MG63 (cell line): ENCODE measurements around the gene CSF2RB. TPM values are rescaled to one million over a fixed set of nuclear protein-coding genes. Genes with fewer than 3 reads are reported as not detected.

Experiments
- total RNA-seq: library from RNA; depleted of rRNA; stranded (reverse); fragments of >200 nt; shearing (Covaris generic); gene quantifications from 2 replicates; pipeline ENCODE4 v1.2.3, GENCODE V29; 2014; ENCODE audit warnings: low replicate concordance; rRNA removed

The CSF2RB gene
- total RNA-seq, 1 experiment from 2014 or later: not detected

Other genes starting within 250 kb of the CSF2RB start
- not detected in 2 replicates for gene CACNG2, start 209.9 kb upstream of the CSF2RB start, total RNA-seq
- 11.1 and 26.7 TPM in 2 replicates for gene IFT27, start 137.5 kb upstream of the CSF2RB start, total RNA-seq
- not detected in 2 replicates for gene PVALB, start 96.6 kb upstream of the CSF2RB start, total RNA-seq
- not detected in 2 replicates for gene NCF4, start 52.6 kb upstream of the CSF2RB start, total RNA-seq
- gene TST, start 105.8 kb downstream of the CSF2RB start, total RNA-seq: 29.6 and 52.6 TPM in 2 replicates
- gene MPST, start 106.1 kb downstream of the CSF2RB start, total RNA-seq: 95.7 and 112 TPM in 2 replicates
- gene KCTD17, start 138.1 kb downstream of the CSF2RB start, total RNA-seq: 7.6 and 29.1 TPM in 2 replicates
- gene TMPRSS6, start 196.1 kb downstream of the CSF2RB start, total RNA-seq: not detected in 2 replicates
- gene IL2RB, start 236.3 kb downstream of the CSF2RB start, total RNA-seq: not detected in 2 replicates